HL-60 (cell line): ENCODE data around the gene FOXP4.

Experiments used
- DNase-seq, 2 experiments: peaks; one replicate each; pipeline ENCODE4 v3.0.0-alpha.2; 2010 to 2020; ENCODE audit warnings: low read depth in 1 of 2, low spot score in 1 of 2
- H3K27ac ChIP-seq: fragments of 250-450 bp; sonication (Bioruptor Pico); replicated peaks from 2 replicates; pipeline ENCODE4 v1.5.1; 2020; ENCODE audit warnings: mild to moderate bottlenecking, moderate library complexity
- H3K27me3 ChIP-seq: fragments of 250-450 bp; sonication (Bioruptor Pico); 2 replicates; pipeline ENCODE4 v1.5.1; 2021; ENCODE audit warnings: mild to moderate bottlenecking, moderate library complexity; ENCODE audit not compliant: insufficient read depth, poor library complexity, severe bottlenecking
- H3K4me3 ChIP-seq: replicated peaks from 2 replicates; pipeline ENCODE4 v1.5.1; 2011; ENCODE audit warnings: mild to moderate bottlenecking, control low read depth, low read length; ENCODE audit not compliant: insufficient read depth
- CTCF ChIP-seq: IDR thresholded peaks from one replicate; pipeline ENCODE4 v1.5.1; 2011; ENCODE audit warnings: low read length, control low read depth, inconsistent platforms; ENCODE audit not compliant: insufficient read depth
- GABPA ChIP-seq: IDR thresholded peaks from 2 replicates; pipeline ENCODE4 v1.6.1; 2012; ENCODE audit warnings: low read depth
- POLR2AphosphoS5 ChIP-seq: IDR thresholded peaks from 2 replicates; pipeline ENCODE4 v1.6.1; 2012; ENCODE audit warnings: low read depth
- REST ChIP-seq: IDR thresholded peaks from 2 replicates; pipeline ENCODE4 v1.6.1; 2012; ENCODE audit warnings: low read depth; ENCODE audit not compliant: insufficient replicate concordance
- SPI1 ChIP-seq: IDR thresholded peaks from 2 replicates; pipeline ENCODE4 v1.6.1; 2012; ENCODE audit warnings: low read depth, mild to moderate bottlenecking, borderline replicate concordance

FOXP4 gene

GRCh38 chr6:41558033-41558807 lies 12.0 kb downstream of the FOXP4 start:
- no peak overlapping the region for H3K27ac ChIP-seq
- no peaks in the 10 kb centered on the region for H3K27me3 ChIP-seq
- H3K4me3 ChIP-seq = no peak overlapping the region
- no peak for TF ChIP-seq REST
- TF ChIP-seq CTCF = no peak
- TF ChIP-seq SPI1 = no peak
- TF ChIP-seq POLR2AphosphoS5 = no peak
- TF ChIP-seq GABPA = no peak
- DNase-seq = no peak

- TF ChIP-seq SPI1 (no peak), REST (no peak), GABPA (no peak), CTCF (no peak), POLR2AphosphoS5 (no peak)
- Histone ChIP-seq H3K4me3 (no peak overlapping the region), H3K27ac (no peak overlapping the region), H3K27me3 (no peaks in the 10 kb centered on the region)
- DNase-seq = no peak
These were observed 13.7 kb downstream of the FOXP4 start for GRCh38 chr6:41559655-41560427.

GRCh38 chr6:41560431-41561192 lies 14.4 kb downstream of the FOXP4 start:
- peak; percentile 70; the same call in 1 of the 2 replicates for TF ChIP-seq SPI1
- TF ChIP-seq REST = no peak
- peak; percentile 50 for TF ChIP-seq GABPA
- no peak for TF ChIP-seq CTCF
- no peak for TF ChIP-seq POLR2AphosphoS5
- DNase-seq = peak in 1 of 2 experiments; percentile 89
- H3K27ac ChIP-seq = peak overlapping the region; percentile 66
- no peaks in the 10 kb centered on the region for H3K27me3 ChIP-seq
- H3K4me3 ChIP-seq = no peak overlapping the region
